ENCODE data around the gene OR1F1. TPM values are rescaled to one million over a fixed set of nuclear protein-coding genes. Genes with fewer than 3 reads are reported as not detected.

Gene OR1F1
- total and polyA plus RNA-seq, 9 of the 15 experiments (the other 6 are each of a cell fraction or from before 2014, with no cell fraction given): 0.15 to 0.61 (median 0.35) TPM; not detected in 3

GRCh38 chr16:3194792-3195191 is 6.8 kb downstream of the OR1F1 start:
- CTCF ChIA-PET (ENCODE audit: low intra/inter-chr PET ratio): no interaction called here
- H3K27me3 ChIP-seq (ENCODE audit: control insufficient read depth in 2 of 2, insufficient read depth in 2 of 2, low read length in 2 of 2): peaks cover 3 to 10% of the 10 kb centered on the region in 2 experiments; a peak in 3 of 5 replicates
- POLR2A ChIA-PET: no interaction called here
- no peak overlapping the region for H2AFZ ChIP-seq (ENCODE audit: low read depth, low read length)
- H3K4me2 ChIP-seq (ENCODE audit: insufficient read depth, low read length): no peak overlapping the region
- H3K4me1 ChIP-seq (replicated peaks in 1 of 2; ENCODE audit: control insufficient read depth in 2 of 2, insufficient read depth in 2 of 2, low read length in 2 of 2): peaks cover 20 to 47% of the 10 kb centered on the region in 2 experiments
- H3K36me3 ChIP-seq (ENCODE audit: control insufficient read depth, insufficient read depth, low read length): no peaks in the 10 kb centered on the region
- DNase-seq (ENCODE audit: extremely low read depth in 1 of 4, low spot score in 3 of 4) (peak; percentile 47 to 76 (median 72)), ATAC-seq (no peak; the same call in 2 of the 3 replicates), FAIRE-seq (peak; percentile 80)
- no peaks in the 10 kb centered on the region for H4K20me1 ChIP-seq (replicated peaks; ENCODE audit: control insufficient read depth, insufficient read depth, low read length)
- H3K9ac ChIP-seq (ENCODE audit: insufficient read depth in 1 of 2, low read depth in 2 of 2, low read length in 2 of 2): no peak overlapping the region
- H3K9me1 ChIP-seq (ENCODE audit: control insufficient read depth, insufficient read depth, low read length): no peaks in the 10 kb centered on the region
- no peak overlapping the region for H3K4me3 ChIP-seq
- H3K27ac ChIP-seq (ENCODE audit: extremely low read depth, low read depth, low read length): no peak overlapping the region
- intact Hi-C loops (cut with micrococcal nuclease) (no loop called here), in situ Hi-C loops (cut with MboI) (no loop called here)
- 16% methylated on average over 20 of the region's 20 CpGs for WGBS (ENCODE audit: insufficient coverage, low coverage, missing lambda C conversion rate)
- no peaks in the 10 kb centered on the region for H3K79me2 ChIP-seq (ENCODE audit: control insufficient read depth, insufficient read depth, low read length)
- no TSS peak for BruUV-seq (replicated peaks)
- no peaks in the 10 kb centered on the region for H3K9me3 ChIP-seq (replicated peaks; ENCODE audit: control insufficient read depth, insufficient read depth, low read depth, low read length)
- TF ChIP-seq MAX (CRISPR knock-in tag; IDR thresholded peaks at IDR 0.05) (no peak), ZNF175 (CRISPR knock-in tag; IDR thresholded peaks at IDR 0.05; ENCODE audit: low read depth) (no peak), PHB2 (IDR thresholded peaks at IDR 0.05; ENCODE audit: low read depth) (no peak), UBTF (IDR thresholded peaks at IDR 0.05; ENCODE audit: borderline replicate concordance in 1 of 2, low read depth in 2 of 2, low read length in 2 of 2) (no peak), ZNF717 (CRISPR knock-in tag; IDR thresholded peaks at IDR 0.05) (no peak), MTA2 (IDR thresholded peaks at IDR 0.05; ENCODE audit: low read depth) (peak; percentile 54), DDX20 (tag; IDR thresholded peaks at IDR 0.05; ENCODE audit: low read depth) (no peak), BRD4 (IDR thresholded peaks at IDR 0.05) (no peak), GMEB1 (CRISPR knock-in tag; IDR thresholded peaks at IDR 0.05) (no peak), CBFA2T3 (IDR thresholded peaks at IDR 0.05) (peak; percentile 89), SRF (CRISPR knock-in tag; IDR thresholded peaks at IDR 0.05) (no peak), KLF6 (CRISPR knock-in tag; IDR thresholded peaks at IDR 0.05; ENCODE audit: borderline replicate concordance) (no peak), TAL1 (IDR thresholded peaks at IDR 0.05) (peak; percentile 77), GABPB1 (CRISPR knock-in tag; IDR thresholded peaks at IDR 0.05) (no peak), KDM2B (CRISPR knock-in tag; IDR thresholded peaks at IDR 0.05) (no peak), THRAP3 (IDR thresholded peaks at IDR 0.05; ENCODE audit: borderline replicate concordance) (no peak), ZNF398 (CRISPR knock-in tag; IDR thresholded peaks at IDR 0.05) (no peak), PCBP1 (IDR thresholded peaks at IDR 0.05; ENCODE audit: low read depth, low read length, poor library complexity, severe bottlenecking) (no peak), ZNF830 (CRISPR knock-in tag; IDR thresholded peaks at IDR 0.05) (no peak)
